NCI-H1417 (cell line): Measurements from ENCODE around the gene MASP2.
"Not testable (repeated sequence)": the region's sequence is repeated elsewhere in the genome, so short reads cannot be mapped to it uniquely, and the experiment has no call there.

Experiments used
- DNase-seq, 3 experiments: peaks; one replicate each; lab custom pipeline; 2025; lab: John Stamatoyannopoulos, UW

The MASP2 gene

DNA sequence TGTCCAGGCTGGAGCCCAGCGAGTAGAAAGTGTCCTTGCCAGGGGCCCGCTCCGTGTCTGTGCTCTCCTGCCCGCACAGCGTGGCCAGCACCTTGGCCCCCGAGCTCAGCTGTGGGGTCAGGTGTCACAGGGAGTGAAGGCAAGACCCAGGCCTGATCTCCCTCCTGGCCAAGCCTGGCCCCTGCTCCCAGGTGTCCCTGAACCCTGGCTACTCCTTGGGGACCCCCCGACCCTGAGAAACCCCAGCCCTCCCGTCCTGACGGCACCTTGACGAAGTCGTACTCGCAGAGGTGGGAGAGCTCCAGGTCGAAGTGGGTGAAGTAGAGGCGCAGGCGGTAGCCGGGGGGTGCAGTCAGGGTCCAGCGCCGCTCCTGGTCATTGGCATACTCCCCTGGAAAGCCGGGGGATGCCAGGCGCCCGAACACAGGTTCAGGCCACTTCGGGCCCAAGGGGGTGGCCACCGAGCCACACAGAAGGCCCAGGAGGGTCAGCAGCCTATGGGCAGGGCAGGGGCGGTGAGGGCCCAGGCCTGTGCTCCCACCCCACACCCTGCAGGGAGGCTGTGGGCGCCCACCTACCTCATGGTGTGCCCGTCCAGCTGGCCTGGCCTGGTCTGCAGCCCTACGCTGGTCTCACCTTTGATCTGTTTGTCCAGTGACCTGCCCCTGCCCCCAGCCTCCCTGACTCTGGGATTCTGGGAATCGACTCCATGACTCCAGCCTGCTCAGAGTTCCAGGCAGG lies at the start of gene MASP2:
Gene MASP2 (minus strand): TSS at position 615 of the 741 bp plus-strand sequence. CDS start 32 bp downstream, at position 583.
- DNase-seq: no peak

DNA sequence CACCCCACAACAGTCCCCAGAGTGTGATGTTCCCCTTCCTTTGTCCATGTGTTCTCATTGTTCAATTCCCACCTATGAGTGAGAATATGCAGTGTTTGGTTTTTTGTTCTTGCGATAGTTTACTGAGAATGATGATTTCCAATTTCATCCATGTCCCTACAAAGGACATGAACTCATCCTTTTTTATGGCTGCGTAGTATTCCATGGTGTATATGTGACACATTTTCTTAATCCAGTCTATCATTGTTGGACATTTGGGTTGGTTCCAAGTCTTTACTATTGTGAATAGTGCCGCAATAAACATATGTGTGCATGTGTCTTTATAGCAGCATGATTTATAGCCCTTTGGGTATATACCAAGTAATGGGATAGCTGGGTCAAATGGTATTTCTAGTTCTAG lies 36.7 kb upstream of the MASP2 start:
- DNase-seq: not testable (repeated sequence)

DNA sequence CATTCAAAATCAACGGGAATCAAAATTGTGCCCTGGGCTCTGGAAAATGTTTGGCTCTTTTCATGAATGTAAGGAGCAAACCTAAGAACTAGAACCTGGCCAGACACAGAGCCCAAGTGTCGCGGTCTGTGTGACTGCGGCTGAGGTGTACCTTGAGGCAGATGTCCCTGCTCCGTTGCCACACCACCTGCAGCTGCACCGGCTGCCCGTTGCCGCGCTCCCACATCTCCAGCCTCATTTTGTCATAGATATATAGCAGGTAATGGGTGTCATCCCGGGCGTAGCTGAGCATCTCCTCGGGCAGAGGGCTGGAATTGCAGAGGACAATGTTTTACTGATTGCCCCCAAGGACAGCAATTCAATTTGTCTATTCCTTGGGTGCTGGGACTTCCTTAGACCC lies 33.9 kb upstream of the MASP2 start:
- DNase-seq: no peak

DNA sequence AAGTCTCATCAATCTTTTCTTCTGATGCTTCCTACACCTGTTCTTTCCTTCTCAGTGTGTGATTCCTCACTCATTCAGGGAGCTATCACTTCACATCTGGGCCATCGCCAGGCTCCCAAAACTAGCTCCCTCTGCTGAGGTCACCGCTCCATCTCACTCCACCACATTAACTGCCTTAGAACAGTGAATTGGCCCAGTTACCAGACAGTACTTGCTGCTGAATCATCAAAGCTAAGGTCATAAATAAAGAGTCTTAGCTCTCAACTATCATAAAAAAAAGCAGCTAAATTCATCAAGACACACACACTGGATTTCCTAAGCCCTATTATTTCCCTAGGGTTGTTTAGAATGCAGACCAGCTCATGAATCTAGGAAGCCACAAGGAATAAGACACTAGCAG lies 31.6 kb upstream of the MASP2 start:
- no peak for DNase-seq

DNA sequence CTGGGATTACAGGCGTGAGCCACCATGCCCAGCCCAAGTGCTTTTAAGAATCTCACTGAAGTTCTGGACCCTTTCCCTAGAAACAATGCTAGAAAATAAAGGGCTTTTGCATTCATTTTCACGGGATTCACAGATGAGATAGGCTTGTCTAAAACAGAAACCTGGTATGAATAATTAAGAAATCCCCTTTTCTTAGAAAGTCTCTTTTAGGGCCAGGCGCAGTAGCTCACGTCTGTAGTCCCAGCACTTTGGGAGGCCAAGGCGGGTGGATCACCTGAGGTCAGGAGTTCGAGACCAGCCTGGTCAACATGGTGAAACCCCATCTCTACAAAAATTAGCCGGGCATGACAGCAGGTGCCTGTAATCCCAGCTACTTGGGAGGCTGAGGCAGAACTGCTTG lies 26.4 kb upstream of the MASP2 start:
- DNase-seq: not testable (repeated sequence)

DNA sequence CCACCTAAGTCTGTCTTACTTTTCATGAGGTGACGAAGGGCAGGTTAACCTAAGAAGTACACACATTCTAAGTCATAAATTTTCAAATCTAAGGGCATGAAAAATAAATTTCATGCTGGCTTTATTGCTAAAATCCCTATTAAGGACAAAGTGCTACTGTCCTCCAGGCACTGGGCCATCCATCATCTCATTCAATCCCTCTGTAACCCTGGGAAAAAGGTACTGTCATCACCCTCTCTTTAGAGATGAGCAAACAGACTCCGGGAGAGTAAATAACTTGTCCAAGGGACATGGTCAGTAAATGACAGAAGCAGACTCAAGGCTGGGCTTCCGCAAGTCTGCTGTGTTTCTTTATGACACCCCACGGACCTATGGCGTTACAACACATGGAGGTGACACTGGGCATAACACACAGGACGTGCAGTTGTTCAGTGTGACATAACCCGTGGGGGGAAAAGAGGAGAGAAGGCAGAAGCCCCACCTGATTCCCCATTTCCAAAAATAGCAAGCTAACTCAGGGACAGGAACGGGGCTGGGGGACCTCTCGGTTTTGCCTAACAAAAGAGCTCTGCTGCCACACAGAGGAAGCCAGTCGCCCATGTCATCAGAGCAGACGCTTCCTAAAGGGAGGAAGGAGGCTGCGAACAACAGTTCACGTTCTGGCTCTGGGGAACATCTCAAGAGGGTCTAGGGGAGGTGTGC lies 25.3 kb upstream of the MASP2 start:
- DNase-seq: peak; percentile 74 to 91 (median 90)

DNA sequence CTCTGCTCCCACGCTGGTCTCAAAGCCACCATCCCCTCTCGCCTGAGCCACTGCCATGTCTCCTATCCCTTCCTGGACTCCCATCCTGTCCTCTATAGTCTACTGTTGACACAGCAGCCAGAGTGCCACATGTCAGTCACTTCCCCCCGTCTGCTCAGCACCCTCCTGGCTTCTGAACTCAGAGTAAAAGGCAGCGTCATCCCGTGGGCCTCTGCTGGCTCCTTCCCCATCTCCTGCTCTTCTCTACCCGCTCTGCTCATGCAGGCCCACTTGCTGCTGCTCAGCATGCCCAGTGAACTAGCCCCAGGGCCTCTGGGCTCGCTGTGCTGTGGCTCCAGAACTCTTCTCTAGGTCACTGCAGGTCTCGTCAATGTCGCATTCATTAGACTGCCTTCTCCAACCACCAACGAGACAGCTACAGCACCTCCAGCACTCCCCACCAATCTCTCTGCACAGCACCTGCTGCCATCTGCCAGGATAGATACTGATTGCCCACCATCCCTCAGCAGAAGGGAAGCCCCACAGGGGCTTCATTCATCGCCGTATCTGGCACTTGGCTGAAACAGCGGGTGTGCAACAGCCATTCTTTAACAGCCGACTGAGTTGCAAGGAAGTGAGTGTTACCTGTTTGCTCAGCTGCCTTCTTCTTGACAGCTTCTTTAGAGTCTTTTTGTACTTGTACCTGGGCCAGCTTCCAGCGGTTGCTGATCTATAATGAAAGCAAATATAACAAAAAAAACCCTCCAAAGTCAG lies 24.6 kb upstream of the MASP2 start:
- DNase-seq: peak; percentile 75 to 90 (median 90)

DNA sequence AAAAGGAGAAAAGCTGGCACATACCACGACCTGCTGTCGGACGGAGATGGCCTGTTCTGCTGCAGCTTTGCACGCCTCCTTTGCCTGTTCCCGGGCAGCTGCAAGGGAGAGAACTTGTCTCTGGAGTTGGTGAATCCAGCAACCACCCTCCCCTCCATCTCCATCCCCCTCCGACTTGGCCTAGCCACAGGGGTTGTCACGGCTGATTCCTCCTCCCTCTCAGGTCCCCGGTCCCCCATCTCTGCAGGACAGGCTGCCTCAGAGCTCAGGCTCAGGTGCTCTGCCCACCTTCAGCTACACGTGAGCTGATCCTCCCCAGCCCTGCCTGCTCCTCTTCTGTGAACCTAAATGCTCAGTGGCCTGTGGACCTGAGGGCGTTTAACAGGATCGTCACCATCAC lies 23.8 kb upstream of the MASP2 start:
- DNase-seq: no peak

DNA sequence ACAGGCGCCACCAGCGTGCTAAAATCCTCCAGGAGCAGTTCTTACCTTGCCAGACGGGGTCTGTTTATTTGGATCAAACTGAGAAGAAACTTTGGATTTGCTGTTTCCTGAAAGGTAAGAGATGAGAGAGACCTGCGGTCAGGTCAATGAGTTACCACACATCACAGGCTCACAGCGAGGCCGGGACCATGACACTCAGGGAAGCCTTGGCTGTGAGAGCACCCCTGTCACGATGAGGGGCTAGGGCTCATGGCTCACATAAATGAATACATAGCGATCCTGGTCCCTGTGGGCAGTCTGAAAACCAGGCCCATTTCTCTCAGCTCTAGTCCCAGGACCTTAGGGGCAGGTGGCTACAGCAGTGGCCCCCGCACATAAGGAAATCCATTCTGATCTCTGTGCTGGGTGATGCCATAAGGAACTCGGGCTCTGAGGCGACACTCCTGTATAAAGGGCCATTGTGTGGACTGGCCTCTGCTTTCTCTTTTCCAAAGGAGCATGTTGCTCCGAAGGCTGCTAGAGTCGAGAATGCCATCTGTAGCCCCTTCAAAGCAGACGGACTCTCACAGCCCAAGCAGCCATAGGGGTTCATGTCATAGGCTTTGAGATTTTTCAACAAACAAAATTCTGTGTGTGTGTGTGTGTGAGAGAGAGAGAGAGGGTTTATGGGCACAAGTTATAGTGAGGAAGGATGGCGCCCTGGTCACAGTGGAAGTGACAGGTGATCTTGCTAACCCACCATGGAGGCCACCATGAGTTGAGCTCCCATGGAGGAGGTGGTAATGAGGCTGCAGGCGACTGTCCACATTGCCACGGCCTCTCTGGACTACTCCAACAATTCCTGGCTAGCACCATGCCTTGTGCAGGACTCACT lies 21.8 kb upstream of the MASP2 start:
- DNase-seq: no peak

DNA sequence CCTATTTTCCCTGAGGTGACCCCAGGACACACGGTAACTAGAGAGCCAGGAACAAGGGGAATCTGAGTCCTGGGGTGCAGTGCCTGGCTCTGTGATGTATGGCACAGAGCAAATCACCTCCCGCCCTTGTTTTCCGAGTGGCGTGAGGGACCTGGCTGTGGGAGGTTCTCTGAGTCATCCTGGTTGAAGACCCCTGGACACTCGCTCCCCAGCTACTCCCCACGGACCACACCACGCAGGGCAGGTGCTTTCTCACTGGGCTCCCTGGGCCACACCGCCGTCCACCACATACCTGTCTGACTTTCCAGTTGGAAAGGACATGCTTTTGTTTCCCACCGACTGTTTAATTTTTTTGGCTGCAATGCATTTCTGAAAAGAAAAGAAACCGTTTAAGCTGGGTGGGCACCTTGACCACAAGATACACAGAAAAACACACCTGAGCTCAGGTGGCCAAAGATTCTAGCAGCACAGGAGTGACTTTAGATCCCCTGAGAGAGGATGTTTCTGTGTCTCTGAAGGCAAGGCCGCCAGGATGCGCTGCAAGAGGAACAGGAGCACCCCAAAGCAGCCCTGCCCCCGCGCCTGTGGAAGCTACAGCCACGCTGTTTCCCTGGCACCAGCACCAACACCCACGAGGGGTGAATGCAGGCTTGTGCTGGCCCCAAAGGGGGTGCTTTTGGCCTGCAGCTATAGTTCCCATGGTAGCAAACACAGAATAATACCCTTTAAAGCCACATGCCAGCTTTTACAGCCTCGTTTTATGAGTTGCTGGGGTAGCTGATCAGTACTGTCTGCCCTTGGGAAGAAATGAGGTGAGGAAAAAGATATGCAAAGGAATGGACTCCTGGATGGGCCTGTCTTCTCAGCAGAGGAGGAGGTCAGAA lies 20.9 kb upstream of the MASP2 start:
- DNase-seq: no peak

DNA sequence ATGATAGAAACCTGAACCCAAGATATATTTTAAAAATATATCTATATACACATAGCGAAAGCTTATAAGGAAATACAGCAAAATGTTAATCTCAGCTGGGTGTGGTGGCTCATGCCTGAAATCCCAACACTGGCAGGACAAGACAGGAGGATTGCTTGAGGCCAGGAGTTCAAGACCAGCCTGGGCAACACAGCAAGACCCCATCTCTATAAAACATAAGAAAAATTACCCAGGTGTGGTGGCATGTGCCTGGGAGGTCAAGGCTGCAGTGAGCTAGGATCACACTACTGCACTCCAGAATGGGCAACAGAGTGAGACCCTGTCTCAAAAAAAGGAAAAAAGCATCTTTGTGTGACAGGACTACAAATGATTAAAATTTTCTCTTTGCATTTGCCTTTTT lies 18.8 kb upstream of the MASP2 start:
- DNase-seq: no peak

DNA sequence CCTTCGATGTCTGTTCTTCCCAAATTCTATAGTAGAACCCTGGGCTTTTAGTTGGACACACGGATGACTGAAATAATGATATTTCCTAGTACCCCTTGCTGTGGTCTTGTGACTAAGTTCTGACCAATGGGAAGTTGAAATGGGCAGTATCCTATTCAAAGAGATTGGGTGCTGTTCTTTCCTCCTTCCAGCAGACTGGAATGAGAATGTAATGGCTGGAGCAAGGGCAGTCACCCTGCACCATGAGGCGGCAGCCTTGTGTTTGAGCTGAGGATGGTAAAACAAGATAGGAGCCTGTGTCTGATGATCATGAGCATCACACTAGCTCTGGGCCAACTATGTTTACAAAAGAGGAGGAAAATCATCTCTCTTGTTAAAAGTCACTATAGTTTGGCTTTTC lies 17.9 kb upstream of the MASP2 start:
- no peak for DNase-seq

DNA sequence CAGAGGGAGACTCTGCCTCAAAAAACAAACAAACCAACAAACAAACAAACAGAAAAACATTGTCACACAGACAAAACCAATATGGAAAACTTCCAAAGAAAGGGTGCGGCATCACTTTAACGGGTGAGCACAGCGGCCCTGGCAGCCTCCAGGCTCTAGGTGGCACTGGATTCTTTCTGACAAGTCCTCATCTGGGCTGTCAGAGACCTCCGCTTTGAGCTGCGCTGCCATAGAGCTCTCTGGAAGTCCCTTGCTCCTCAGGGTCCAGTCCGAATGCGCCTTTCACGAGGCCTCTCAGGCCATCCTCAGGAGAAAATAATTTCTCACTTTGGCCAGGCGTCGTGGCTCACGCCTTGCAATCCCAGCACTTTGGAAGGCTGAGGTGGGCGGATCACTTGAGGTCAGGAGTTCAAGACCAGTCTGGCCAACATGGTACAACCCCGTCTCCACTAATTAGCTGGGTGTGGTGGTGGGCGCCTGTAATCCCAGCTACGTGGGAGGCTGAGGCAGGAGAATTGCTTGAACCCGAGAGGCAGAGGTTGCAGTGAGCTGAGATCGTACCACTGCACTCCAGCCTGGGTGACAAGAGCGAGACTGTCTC lies 17.0 kb upstream of the MASP2 start:
- DNase-seq: peak in 1 of 3 experiments; percentile 8

DNA sequence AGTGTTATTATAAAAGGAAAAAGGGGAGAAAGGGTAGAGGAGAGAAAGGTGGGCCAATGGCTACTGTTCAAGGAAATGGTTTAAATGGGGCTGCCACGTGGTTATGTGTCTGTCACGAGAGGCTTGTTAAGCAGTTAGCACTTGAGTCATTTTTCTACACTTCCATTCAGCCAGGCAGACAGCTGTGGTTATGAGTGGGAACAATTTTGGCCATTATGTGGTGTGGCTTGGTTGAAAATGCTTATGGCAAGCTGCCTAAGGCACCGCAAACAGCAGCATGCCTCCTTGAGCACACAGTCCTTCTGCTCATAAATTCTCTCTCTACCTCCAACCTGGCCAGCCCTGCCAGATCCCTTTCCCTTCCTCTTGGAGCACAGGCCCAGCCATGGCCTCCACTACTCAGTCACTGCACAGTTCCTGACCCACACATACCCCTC lies 15.9 kb upstream of the MASP2 start:
- peak in 1 of 3 experiments; percentile 86 for DNase-seq

DNA sequence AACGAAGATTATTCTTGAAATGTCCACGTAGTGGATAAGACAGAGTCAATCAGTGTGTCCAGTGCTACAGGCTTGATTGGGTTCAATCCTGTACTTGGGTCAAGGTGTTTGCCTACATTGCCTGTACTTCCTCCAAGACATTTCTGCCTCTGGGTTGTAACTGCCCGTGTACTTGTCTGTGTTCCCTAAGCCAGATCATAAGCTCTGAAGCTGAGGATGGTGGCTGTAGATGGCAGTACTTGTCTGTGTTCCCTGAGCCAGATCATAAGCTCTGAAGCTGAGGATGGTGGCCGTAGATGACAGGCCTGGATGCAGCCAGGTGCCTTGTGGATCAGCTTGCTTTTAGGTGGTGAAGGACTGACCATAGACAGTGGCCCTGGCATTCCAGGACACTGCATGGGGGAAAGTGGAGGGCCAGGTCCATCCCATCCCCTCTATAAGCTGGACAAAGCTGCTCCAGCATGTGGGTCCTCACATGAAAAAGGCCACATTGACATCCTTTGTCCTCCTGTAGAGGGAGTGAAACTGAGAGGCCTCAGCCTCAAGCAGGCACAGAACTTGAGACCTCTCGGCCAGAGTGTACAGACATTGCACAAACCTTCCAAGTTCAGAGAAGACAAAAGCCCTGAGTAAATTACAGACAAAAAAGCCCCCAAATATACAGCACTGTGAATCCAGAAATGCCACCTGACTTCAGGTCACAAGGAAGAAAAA lies 14.8 kb upstream of the MASP2 start:
- no peak for DNase-seq

DNA sequence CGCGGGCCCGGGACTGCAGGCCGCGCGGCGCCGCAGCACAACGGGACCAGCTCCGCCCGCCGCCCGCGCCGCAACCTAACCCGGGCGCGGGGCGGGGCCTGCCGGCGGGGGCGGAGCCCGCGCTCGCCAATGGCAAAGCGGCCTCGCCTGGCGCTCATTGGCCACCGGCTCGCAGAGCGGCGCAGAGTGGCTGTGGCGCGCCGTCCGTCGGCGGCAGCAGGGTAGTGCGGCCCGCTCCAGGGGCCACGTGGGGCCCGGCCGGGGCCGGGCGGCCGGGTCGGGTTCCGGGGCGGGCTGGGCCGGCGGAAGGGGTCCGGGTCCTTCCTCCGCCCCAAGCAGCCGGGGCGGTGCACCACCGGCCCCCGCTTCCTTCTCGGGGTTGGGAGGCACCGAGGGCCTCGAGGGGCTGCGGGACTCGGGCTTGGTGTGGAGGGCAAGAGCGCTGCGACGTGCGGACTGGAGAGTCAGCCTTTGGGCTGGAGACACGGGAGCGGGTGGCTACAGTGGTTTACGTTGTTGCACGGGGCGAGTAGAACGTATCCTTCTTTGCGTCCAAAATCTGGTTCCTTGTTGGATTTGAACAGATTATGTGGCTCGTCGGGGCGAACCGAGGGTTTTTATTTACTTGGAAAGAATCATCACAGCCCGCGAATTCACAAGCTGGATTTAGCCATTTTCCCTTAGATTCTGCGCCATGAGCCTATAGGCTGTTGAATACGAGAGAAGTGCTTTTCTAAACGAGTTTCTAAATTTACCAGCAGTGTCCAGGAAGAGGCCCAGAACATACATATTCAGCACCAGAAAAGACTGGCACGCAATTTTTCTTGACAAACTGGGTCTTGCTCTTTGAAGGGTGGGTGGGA lies 13.2 kb upstream of the MASP2 start, which contains the start of gene SRM:
Gene SRM (minus strand): TSS at position 51 of the 863 bp plus-strand sequence. CDS start 75 bp downstream, outside the sequence.
- DNase-seq: peak; percentile 92 to 95 (median 94)

DNA sequence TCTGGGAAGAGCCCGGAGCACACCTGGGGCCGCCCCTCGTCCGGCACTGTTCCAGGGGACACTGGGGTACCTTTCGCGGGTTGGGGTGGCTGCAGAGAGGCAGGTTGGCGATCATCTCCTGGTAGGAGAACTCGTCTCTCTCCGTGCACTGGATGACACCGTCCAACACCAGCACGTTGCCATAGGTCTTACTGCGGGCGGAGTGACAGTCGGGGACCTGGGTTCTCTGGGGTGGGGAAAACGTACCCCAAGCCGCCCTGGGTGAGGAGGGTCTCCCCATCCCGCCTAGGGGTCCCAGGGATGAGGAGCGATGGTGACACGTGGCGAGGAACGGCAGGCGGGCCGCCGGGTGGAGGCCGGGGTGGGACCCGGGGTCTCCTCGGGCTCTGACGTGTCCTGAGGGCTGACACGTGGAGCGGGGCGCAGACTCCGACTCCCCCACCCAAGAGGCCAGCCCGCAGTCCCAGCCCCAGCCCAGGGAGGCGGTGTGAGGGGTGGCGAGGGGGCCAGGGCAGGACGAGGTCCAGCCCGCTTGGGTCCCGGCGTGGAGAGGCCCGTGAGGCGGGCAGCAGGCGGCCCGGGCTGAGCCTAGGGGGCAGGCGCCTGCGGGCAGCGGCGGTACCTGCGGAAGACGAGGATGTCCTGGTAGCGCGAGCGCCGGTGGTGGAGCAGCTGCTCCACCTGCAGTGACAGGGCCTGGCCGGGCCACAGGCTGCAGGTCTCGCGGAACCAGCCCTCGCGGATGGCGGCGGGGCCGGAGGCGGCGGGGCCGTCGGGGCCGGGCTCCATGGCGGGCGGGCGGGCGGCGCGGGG lies 12.3 kb upstream of the MASP2 start:
- peak in 2 of 3 experiments; percentile 76 to 81 for DNase-seq
